ENCODE measurements around the gene MBNL2.

Gene MBNL2

DNA sequence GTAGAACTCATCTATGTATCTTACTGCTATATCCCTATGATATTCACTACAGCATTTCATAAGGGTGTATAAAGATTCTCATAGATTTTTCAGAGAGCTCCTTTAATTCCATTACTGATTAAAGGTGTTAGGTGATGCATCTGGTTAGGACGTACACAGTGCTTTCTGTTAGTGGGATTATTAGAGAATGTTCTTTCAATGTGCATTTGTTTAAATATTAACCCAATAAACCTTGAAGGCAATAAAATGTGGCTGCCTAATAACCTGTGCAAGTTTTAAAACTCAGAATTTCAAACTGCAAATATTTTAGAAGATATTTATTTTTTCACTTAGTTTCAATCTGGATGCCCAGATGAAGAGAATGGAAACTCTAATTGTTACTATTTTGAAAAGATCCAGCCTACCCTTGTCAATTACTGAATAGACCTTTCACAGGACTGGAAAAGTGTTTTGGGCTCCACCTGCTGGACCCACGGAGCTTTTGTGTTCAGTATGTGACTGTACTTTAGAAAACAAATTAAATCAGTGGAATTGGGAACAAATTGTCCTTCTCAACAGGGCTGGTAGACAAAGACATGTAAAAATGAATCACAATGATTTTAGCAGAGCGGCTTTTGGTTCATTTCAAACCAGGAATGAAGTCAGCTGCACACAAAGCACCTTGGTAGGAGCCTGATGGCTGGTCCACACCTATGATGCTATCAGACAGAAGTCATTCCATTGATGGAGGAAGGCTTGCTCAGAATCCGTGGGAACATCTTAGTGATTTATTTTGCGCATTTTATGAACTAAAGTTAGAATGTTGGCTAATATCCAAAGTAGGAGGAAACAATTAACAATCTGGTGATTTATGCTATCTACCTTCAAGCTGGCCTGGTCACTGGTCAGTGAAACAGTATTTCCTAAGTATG is 122.4 kb downstream of the MBNL2 start:
- Histone ChIP-seq H3K36me3 (ENCODE audit: insufficient read depth) (no peaks in the 10 kb centered on the region), H3K4me2 (no peak overlapping the region), H3K4me1 (ENCODE audit: low read depth, poor library complexity, severe bottlenecking) (no peaks in the 10 kb centered on the region)

GRCh38 chr13:97346097-97346496 is 124.0 kb downstream of the MBNL2 start:
- no peak for TF ChIP-seq CTCF (conservative IDR thresholded peaks at IDR 0.05; ENCODE audit: low read depth, low read length)
- no peak overlapping the region for H3K4me3 ChIP-seq (IDR thresholded peaks at IDR 0.05; ENCODE audit: insufficient read depth, low read depth, low read length)
- H3K79me2 ChIP-seq (ENCODE audit: insufficient read depth, low read depth): no peaks in the 10 kb centered on the region
- H3K9ac ChIP-seq: no peak overlapping the region
- no peaks in the 10 kb centered on the region for H3K4me1 ChIP-seq (ENCODE audit: low read depth, poor library complexity, severe bottlenecking)
- H3K27me3 ChIP-seq (ENCODE audit: insufficient read depth, low read depth): no peaks in the 10 kb centered on the region
- H3K4me2 ChIP-seq: no peak overlapping the region
- no peak overlapping the region for H2AFZ ChIP-seq (ENCODE audit: low read depth)
- no peak overlapping the region for H3K27ac ChIP-seq
- no peaks in the 10 kb centered on the region for H4K20me1 ChIP-seq (ENCODE audit: insufficient read depth)
- no peaks in the 10 kb centered on the region for H3K36me3 ChIP-seq (ENCODE audit: insufficient read depth)

More for the DNA sequence above, 122.4 kb downstream of the MBNL2 start:
- H3K27me3 ChIP-seq (ENCODE audit: insufficient read depth, low read depth): no peaks in the 10 kb centered on the region
- no peak overlapping the region for H3K27ac ChIP-seq
- no peaks in the 10 kb centered on the region for H3K79me2 ChIP-seq (ENCODE audit: insufficient read depth, low read depth)
- H4K20me1 ChIP-seq (ENCODE audit: insufficient read depth): no peaks in the 10 kb centered on the region
- no peak overlapping the region for H3K9ac ChIP-seq
- TF ChIP-seq CTCF (conservative IDR thresholded peaks at IDR 0.05; ENCODE audit: low read depth, low read length): peak; percentile 45; the same call in 1 of the 2 replicates
- no peak overlapping the region for H3K4me3 ChIP-seq (IDR thresholded peaks at IDR 0.05; ENCODE audit: insufficient read depth, low read depth, low read length)
- no peak overlapping the region for H2AFZ ChIP-seq (ENCODE audit: low read depth)

DNA sequence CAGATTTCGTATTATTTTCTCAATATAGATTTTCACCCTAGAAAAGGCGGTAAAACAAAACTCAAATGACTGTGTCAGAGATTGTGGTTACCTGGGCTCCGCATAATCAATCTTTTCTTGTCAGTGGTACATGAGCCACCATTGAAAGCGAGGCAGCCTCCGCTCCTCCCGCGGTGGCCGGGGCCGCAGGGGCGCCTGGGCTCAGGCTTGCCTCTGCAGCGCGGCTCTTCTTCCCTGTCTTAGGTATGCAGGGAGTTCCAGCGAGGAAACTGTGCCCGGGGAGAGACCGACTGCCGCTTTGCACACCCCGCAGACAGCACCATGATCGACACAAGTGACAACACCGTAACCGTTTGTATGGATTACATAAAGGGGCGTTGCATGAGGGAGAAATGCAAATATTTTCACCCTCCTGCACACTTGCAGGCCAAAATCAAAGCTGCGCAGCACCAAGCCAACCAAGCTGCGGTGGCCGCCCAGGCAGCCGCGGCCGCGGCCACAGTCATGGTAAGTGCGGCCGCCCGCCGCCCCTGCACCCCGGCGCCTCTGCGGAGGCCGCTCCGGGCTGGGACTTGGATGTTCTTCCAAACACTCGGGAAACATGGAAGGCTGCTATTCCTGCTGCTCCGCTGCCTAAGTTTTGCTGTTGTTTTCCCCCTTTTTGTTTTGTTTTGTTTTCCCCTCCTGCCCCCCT is 124.6 kb downstream of the MBNL2 start:
- TF ChIP-seq CTCF (conservative IDR thresholded peaks at IDR 0.05; ENCODE audit: low read depth, low read length): no peak
- no peaks in the 10 kb centered on the region for H3K36me3 ChIP-seq (ENCODE audit: insufficient read depth)

GRCh38 chr13:97347255-97347932 is 125.3 kb downstream of the MBNL2 start:
- Histone ChIP-seq H3K4me3 (IDR thresholded peaks at IDR 0.05; ENCODE audit: insufficient read depth, low read depth, low read length) (no peak overlapping the region), H3K4me1 (ENCODE audit: low read depth, poor library complexity, severe bottlenecking) (no peaks in the 10 kb centered on the region), H3K79me2 (ENCODE audit: insufficient read depth, low read depth) (no peaks in the 10 kb centered on the region), H4K20me1 (ENCODE audit: insufficient read depth) (no peaks in the 10 kb centered on the region), H3K27me3 (ENCODE audit: insufficient read depth, low read depth) (no peaks in the 10 kb centered on the region), H3K27ac (no peak overlapping the region), H3K36me3 (ENCODE audit: insufficient read depth) (no peaks in the 10 kb centered on the region), H3K9ac (no peak overlapping the region), H3K4me2 (no peak overlapping the region), H2AFZ (ENCODE audit: low read depth) (no peak overlapping the region)
- no peak for TF ChIP-seq CTCF (conservative IDR thresholded peaks at IDR 0.05; ENCODE audit: low read depth, low read length)

More for the DNA sequence above, 124.6 kb downstream of the MBNL2 start:
- no peaks in the 10 kb centered on the region for H4K20me1 ChIP-seq (ENCODE audit: insufficient read depth)
- no peak overlapping the region for H2AFZ ChIP-seq (ENCODE audit: low read depth)
- H3K4me2 ChIP-seq: no peak overlapping the region
- H3K4me1 ChIP-seq (ENCODE audit: low read depth, poor library complexity, severe bottlenecking): no peaks in the 10 kb centered on the region
- H3K4me3 ChIP-seq (IDR thresholded peaks at IDR 0.05; ENCODE audit: insufficient read depth, low read depth, low read length): no peak overlapping the region
- H3K9ac ChIP-seq: no peak overlapping the region
- H3K27me3 ChIP-seq (ENCODE audit: insufficient read depth, low read depth): no peaks in the 10 kb centered on the region
- no peak overlapping the region for H3K27ac ChIP-seq
- H3K79me2 ChIP-seq (ENCODE audit: insufficient read depth, low read depth): no peaks in the 10 kb centered on the region

Measured in KMS-11 (cell line).